ENCODE results near the gene LIN7A.

LIN7A gene

DNA sequence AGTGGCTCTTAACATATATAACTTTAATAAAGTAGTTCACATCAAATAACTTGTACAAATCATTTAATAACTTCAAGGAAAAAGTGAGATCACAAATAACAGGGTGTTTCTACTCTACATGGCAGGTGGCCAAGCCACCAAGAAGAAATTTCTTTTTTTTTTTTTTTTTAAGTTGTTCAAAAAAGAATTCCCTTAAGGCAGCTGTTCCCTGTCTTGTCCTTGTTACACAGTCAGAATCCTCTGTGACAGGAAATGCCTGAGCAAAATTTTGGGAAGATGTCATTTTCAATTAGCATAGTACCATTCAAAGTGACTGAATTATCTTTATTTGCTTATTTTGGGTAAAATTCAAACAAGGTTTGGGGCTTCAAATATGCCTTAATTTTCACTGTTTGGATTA, 79.4 kb downstream of the LIN7A start:
- DNase-seq (ENCODE audit: low spot score) = no peak

DNA sequence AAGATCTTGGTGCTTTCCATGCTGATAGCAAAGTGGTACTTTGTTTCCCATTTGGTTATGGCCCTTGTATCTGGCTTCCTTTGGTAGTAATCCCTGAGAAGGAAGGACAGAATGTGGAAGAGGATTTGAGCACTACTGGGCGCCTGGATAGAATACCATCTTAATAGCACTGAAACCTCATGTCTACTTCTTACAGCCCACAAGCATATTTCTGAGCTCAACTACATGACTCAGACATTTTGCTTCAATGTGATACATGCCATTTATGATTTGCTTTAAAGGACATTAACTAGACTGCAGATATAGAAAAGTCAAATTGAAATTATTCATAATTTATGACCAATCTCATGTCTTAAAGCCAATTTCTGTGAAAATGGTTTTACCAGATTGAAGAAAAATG, 80.4 kb downstream of the LIN7A start:
- peak; percentile 13 for DNase-seq (ENCODE audit: low spot score)

DNA sequence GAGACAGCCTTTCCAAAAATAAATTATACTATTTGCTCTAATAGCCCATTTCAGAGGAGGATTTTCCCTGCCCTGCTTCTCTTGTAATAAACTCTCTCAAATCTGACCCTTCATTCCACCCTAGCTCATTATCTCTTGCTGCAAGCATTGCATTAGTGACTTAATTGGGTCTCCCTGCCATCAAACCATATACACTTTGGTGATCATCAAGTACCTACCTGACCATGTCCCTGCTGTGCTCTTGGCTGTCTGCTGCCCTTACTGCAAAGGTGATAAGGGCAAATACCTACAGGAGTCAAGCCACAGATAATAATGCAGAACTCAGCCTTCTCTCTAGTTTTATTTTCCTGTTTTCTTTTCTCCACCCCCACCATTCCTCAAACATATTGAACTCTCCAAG, 88.4 kb downstream of the LIN7A start:
- no peak for DNase-seq (ENCODE audit: low spot score)

- no peak for DNase-seq (ENCODE audit: low spot score)
Measured at GRCh38 chr12:80848858-80849257, 88.9 kb downstream of the LIN7A start.

DNA sequence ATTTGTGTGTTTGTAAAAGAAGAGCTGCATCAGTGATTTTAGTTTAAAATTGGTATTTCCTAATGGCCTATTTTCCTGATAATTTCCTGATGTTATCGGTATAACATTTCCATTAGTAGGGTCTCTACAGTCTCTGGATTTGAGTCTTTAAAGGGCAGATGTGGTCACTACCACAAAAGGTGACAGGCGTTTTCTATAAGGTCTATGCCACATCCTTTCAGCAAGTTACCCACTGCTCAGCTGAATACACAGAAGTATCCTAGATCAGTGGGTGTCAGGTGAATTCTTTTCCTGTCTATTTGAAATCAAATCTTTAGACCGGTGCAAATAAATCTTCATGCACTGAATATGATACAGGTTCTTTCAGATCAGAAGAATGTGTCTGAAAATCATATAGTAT, 90.2 kb downstream of the LIN7A start:
- DNase-seq (ENCODE audit: low spot score) = no peak

DNA sequence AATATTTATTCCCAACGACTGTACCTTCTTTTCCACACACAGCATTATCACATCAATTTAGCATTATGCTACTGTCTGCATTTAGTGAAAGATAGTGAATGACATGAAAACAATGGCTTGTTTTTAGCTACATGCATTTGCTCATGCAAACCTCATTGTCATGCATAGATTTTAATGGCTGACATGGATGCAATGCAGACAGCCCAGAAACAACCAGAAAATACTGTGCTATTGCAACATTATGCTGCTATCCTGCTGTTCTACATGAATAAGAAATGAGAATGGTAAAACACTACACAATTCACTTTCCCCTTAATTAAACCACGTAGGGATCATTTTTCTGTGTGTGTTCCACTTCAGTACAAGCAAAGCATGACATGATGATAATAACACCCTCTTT, 90.8 kb downstream of the LIN7A start:
- DNase-seq (ENCODE audit: low spot score) = no peak

DNA sequence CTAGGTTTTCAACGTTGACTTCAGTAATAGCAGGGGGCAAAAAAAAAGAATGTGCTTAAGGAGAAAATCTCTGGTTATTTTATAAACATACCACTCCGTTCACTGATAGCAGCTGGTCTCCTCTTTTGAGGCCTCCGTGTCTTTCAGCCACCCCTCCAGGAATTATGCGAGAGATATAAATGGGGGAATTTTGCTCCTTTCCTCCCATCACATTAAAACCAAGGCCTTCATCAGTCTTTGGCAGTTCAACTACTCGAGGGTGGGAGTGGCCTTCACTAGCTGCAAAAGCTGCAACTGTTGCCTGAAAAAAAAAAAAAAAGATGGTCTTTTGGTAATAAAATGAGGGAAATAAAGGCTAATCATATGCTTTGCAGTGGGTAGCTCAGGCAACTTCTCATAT, 92.1 kb downstream of the LIN7A start:
- no peak for DNase-seq (ENCODE audit: low spot score)

DNA sequence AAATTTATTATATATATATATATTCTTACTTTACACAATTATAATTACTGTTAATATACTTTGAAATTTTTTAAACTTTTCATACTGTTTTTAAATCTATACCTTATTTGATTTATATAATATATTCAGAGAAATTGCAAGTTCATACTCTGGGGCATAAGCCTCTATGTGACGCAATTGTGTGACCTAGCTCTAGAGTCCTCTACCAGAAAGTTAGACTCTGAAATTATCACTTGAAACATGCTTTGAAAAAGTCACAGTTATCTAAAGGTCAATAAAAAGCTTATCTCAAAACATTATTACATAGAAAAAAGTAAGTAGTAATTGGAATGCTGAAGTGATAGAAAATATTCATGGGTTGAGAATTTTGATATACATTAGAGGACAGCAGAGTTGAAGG, 93.8 kb downstream of the LIN7A start:
- no peak for DNase-seq (ENCODE audit: low spot score)

- no peak for DNase-seq (ENCODE audit: low spot score)
Measured at GRCh38 chr12:80838708-80839107, 99.0 kb downstream of the LIN7A start.

- DNase-seq (ENCODE audit: low spot score) = no peak
Measured at GRCh38 chr12:80838024-80838658, 99.6 kb downstream of the LIN7A start.

DNA sequence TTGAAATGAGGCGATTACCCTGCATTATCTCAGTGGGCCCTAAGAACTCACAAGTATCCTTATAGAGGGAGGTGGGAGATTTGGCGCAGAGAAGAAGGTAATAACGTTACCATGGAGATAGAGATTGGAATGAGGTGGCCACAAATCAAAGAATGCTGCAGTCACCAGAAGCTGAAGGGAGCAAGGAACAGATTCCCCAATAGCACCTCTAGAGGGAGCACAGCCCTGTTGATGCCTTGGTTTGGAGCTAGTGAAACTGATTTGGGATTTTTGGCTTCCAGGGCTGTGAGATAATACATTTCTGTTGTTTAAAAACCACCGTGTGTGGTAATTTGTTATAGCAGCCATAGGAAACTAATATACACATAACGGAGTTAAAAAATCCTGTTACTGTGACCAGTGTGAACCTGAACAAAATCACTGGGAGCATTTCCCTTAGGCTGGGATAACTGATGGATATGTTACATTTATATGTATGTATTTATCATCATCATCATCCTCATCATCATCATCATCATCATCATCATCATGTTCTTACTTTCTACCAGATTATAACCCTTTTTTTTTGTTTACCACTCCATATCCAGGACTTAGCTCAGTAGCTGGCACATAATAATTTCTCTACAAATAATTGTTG, 100.3 kb downstream of the LIN7A start:
- peak; percentile 60 for DNase-seq (ENCODE audit: low spot score)

DNA sequence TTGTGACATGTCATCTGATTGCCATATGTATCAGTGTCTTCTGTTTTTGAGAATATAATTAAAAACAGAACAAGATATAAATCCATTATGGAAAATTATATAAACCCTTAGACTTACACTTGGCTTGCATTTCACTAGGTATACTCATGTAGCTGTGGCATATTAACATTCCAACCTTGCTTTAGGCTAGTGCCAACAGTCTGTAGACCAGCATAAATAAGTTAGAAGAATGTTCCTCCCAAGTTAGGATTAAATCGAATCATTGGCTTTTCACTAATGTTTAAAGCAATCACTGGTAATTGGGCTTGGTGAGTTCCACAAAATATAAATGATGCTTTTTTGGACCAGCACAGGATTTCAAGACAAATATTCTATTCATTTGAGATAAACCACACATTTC, 103.0 kb downstream of the LIN7A start:
- DNase-seq (ENCODE audit: low spot score) = no peak

GRCh38 chr12:80830533-80831088, 107.1 kb downstream of the LIN7A start:
- DNase-seq (ENCODE audit: low spot score) = no peak

DNA sequence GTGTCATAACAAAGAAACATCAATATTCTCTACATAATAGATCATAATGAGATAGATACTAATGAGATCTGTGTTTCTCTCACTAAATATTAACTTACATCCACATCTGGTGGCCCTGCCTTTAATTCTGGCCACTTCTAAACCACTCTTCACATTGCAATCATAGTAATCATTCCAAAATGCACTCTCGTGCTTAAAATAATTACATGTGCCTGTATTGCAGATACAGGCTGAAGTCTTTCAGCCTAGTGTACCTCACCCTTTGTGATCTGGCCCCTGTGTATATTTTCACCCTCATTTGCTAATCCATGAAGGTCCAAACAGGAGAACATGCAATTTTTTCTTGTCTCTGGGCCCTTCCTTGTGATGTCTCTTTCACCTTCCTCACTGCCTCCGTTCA, 108.0 kb downstream of the LIN7A start:
- DNase-seq (ENCODE audit: low spot score) = peak; percentile 12

DNA sequence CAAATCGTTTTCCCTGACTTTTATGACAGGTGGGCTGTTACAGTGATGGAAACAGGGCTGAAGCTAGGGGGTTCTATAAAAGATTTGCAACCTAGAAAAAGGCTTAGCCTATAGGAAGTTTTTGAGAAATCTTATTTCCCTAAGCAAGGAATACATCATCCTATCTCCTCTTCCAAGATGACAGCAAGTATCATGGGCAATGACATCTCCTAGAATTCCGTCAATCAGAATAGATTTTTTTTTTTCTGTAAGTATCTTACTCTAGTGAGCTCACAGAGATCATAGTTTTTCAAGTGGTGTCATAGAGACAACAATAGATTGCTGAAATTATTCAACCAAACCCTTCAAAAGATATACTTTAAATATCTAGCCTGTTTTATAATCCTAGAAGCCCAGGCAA, 112.2 kb downstream of the LIN7A start:
- DNase-seq (ENCODE audit: low spot score) = no peak

GRCh38 chr12:80823393-80823792, 114.3 kb downstream of the LIN7A start:
- no peak for DNase-seq (ENCODE audit: low spot score)

GRCh38 chr12:80821513-80822000, 116.2 kb downstream of the LIN7A start:
- no peak for DNase-seq (ENCODE audit: low spot score)

- no peak for DNase-seq (ENCODE audit: low spot score)
Measured at GRCh38 chr12:80818878-80819277, 118.9 kb downstream of the LIN7A start.

GRCh38 chr12:80815351-80815750, 122.4 kb downstream of the LIN7A start:
- DNase-seq (ENCODE audit: low spot score) = peak; percentile 17

GRCh38 chr12:80814453-80814852, 123.3 kb downstream of the LIN7A start:
- DNase-seq (ENCODE audit: low spot score) = no peak

GRCh38 chr12:80813820-80814219, 123.9 kb downstream of the LIN7A start:
- no peak for DNase-seq (ENCODE audit: low spot score)

DNA sequence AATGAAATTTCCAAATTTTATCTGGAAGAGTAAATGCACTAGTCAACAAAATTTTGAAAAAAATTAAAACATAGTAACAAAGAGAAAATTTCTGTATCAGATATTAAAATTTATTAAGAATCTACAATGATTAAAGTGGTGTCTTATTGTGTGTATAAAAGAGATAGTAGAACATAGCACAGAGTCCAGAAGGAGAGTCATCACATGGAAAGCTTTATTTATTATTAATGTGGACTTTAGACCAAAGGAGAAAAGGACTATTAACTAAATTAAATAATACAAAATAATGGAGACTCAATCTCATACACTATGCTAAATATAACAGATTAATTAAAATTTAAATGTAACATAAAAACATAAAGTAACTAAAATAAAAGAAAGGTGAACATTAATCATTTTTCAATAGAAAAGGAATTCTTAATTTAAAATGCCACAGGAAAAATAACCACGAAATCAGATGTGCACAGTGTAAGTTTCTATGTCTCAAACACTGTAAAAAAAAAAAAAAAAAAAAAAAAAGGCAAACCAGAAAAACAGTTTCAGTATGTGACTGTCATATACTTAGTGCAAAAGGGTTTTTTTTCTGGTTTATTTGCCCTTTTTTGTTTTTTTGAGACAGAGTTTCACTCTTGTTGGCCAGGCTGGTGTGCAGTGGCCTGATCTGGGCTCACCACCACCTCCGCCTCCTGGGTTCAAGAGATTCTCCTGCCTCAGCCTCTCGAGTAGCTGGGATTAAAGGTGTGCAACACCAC, 125.6 kb downstream of the LIN7A start:
- no peak for DNase-seq (ENCODE audit: low spot score)

DNA sequence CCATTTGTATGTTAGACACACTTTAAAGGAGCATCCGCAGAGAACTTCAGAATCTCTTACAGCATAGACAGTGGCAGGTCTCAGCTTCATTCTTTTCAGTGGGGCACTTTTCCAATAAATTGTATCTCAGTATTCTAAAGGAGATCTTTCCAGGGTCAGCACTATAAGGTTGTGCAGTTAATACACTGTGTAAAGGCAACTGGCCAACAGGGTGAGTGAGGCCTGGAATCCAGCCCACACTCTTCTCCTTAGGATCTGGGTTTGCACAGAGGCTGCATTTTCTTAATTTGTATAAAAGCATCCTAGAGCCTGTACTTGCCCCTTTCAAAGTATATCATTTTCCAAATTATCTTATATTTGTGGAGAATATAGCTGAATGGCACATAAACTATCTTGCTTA, 126.9 kb downstream of the LIN7A start:
- no peak for DNase-seq (ENCODE audit: low spot score)

Measured in AG08396 (cell line).